ENCODE results near the gene NLRP4.

- TF ChIP-seq CTCF (conservative IDR thresholded peaks at IDR 0.05; ENCODE audit: low read depth, low read length) (no peak), FOS (IDR thresholded peaks at IDR 0.05; ENCODE audit: low read depth, low read length) (no peak), BHLHE40 (IDR thresholded peaks at IDR 0.05; ENCODE audit: low read depth, low read length) (no peak), ELK1 (IDR thresholded peaks at IDR 0.05; ENCODE audit: borderline replicate concordance, low read depth, low read length) (no peak), NFE2L2 (IDR thresholded peaks at IDR 0.05; ENCODE audit: low read depth, low read length) (no peak)
Measured at GRCh38 chr19:55898911-55899310, 62.6 kb downstream of the NLRP4 start.
